GM12878 (cell line): ENCODE results near the gene CHAT. TPM values are rescaled to one million over a fixed set of nuclear protein-coding genes. Genes with fewer than 3 reads are reported as not detected.

Experiments used
- ATAC-seq: fragments of 200-7000 bp; cut with Tn5 transposase; 3 replicates; pipeline ENCODE4 v1.9.1; 2020; ENCODE audit warnings: mild to moderate bottlenecking, moderate library complexity
- BruUV-seq: library from RNA; stranded (reverse); fragments of 400-500 nt; replicated peaks from 2 replicates; lab custom pipeline; 2021; lab: Mats Ljungman, UMichigan
- CTCF ChIA-PET: fragments of 300-600 bp; sonication (Branson Sonifier 250); formaldehyde crosslinking; extraction: SDS; loops from one replicate; lab custom pipeline; 2021; ENCODE audit warnings: inconsistent platforms; lab: Yijun Ruan, JAX
- POLR2A ChIA-PET: fragments of 350-600 bp; formaldehyde crosslinking; extraction: SDS; loops from one replicate; lab custom pipeline; 2021; ENCODE audit warnings: inconsistent platforms; lab: Charles Lee
- RAD21 ChIA-PET: fragments of 300-600 bp; sonication (Branson Sonifier 250); formaldehyde crosslinking; loops from one replicate; lab custom pipeline; 2023; ENCODE audit warnings: antibody characterized with exemption; ENCODE audit not compliant: unreplicated experiment; lab: Charles Lee
- SMC1A ChIA-PET: fragments of 300-600 bp; sonication (Branson Sonifier 250); formaldehyde crosslinking; loops from one replicate; lab custom pipeline; 2023; ENCODE audit not compliant: unreplicated experiment, uncharacterized antibody; lab: Charles Lee
- DNase-seq: peaks from one replicate; pipeline ENCODE4 v3.0.0-alpha.2; 2011; ENCODE audit warnings: low read depth, low spot score
- FAIRE-seq: peaks from 3 replicates; lab custom pipeline; 2011; peaks lifted over from hg19 to GRCh38; lab: Jason Lieb, UNC
- H2AFZ ChIP-seq: 2 replicates; pipeline ENCODE4 v1.6.0; 2011; ENCODE audit warnings: low read depth, low read length, control low read depth; ENCODE audit not compliant: control insufficient read depth
- H3K27ac ChIP-seq: 2 replicates; pipeline ENCODE4 v1.5.1; 2011; ENCODE audit warnings: control low read depth; ENCODE audit not compliant: control insufficient read depth, insufficient read depth
- H3K27me3 ChIP-seq, 2 experiments: replicated peaks in 1 of 2; 2 replicates each; pipeline versions ENCODE4 v1.6.0 to v1.6.1; 2011; ENCODE audit warnings: low read length in 1 of 2; ENCODE audit not compliant: control insufficient read depth in 2 of 2, insufficient read depth in 2 of 2
- H3K36me3 ChIP-seq, 2 experiments: 2 replicates each; pipeline ENCODE4 v1.5.1; 2011; ENCODE audit warnings: low read length in 1 of 2; ENCODE audit not compliant: control insufficient read depth in 2 of 2, insufficient read depth in 2 of 2
- H3K4me1 ChIP-seq: 2 replicates; pipeline ENCODE4 v1.6.1; 2011; ENCODE audit warnings: mild to moderate bottlenecking, low read length, moderate library complexity, mixed read lengths; ENCODE audit not compliant: control insufficient read depth, insufficient read depth
- H3K4me2 ChIP-seq: 2 replicates; pipeline ENCODE4 v1.6.0; 2011; ENCODE audit warnings: control low read depth; ENCODE audit not compliant: control insufficient read depth, insufficient read depth
- H3K4me3 ChIP-seq: fragments of 200-600 bp; sonication (generic); 2 replicates; pipeline ENCODE4 v1.5.1; 2016
- H3K79me2 ChIP-seq: 2 replicates; pipeline ENCODE4 v1.6.0; 2011; ENCODE audit warnings: low read length; ENCODE audit not compliant: control insufficient read depth, insufficient read depth
- H3K9ac ChIP-seq: 2 replicates; pipeline ENCODE4 v1.8.0; 2011; ENCODE audit warnings: low read length, control low read depth, mixed read lengths; ENCODE audit not compliant: control insufficient read depth, insufficient read depth
- H3K9me3 ChIP-seq: replicated peaks from 3 replicates; pipeline ENCODE4 v1.5.1; 2011; ENCODE audit warnings: mild to moderate bottlenecking, low read length; ENCODE audit not compliant: control insufficient read depth, insufficient read depth
- H4K20me1 ChIP-seq: 2 replicates; pipeline ENCODE4 v1.6.0; 2011; ENCODE audit not compliant: control insufficient read depth, insufficient read depth
- HCFC1 ChIP-seq: fragments of 150-350 bp; IDR thresholded peaks from 2 replicates; pipeline ENCODE4 v1.6.1; 2014; ENCODE audit warnings: low read length
- MXI1 ChIP-seq: fragments of 150-350 bp; IDR thresholded peaks from 2 replicates; pipeline ENCODE4 v1.6.1; 2011; ENCODE audit warnings: low read depth, mild to moderate bottlenecking, inconsistent platforms, low read length, improper control_type of control experiment
- NFIC ChIP-seq: IDR thresholded peaks from 2 replicates; pipeline ENCODE4 v1.6.1; 2012; ENCODE audit warnings: low read depth, mild to moderate bottlenecking, inconsistent platforms, low read length, moderate library complexity
- SP1 ChIP-seq: IDR thresholded peaks from one replicate; pipeline ENCODE4 v1.6.1; 2011; ENCODE audit warnings: low read depth, low read length
- ZNF217 ChIP-seq: fragments of 450-650 bp; IDR thresholded peaks from 2 replicates; pipeline ENCODE4 v1.6.1; 2017; ENCODE audit warnings: antibody characterized with exemption, mild to moderate bottlenecking
- WGBS: methylation state at CpG from one replicate; pipeline ENCODE4 v1.1.6; 2016; ENCODE audit warnings: low lambda C conversion rate; ENCODE audit not compliant: insufficient replicate concordance, insufficient coverage; ENCODE audit errors: missing lambda C conversion rate; 5-methylcytosine and 5-hydroxymethylcytosine counted together
- in situ Hi-C: fragments of 300-500 bp; cut with MboI; formaldehyde crosslinking; loops from 9 replicates; pipeline ENCODE4 v1.14.3; 2018; ENCODE audit warnings: mixed read lengths
- intact Hi-C: fragments of 100-400 bp; cut with micrococcal nuclease; formaldehyde crosslinking; loops from one replicate; pipeline ENCODE4 v1.14.2; 2022; ENCODE audit not compliant: unreplicated experiment
- polyA plus RNA-seq, 11 experiments: library from polyadenylated mRNA; depleted of rRNA in 4 of 11; unstranded in 6 of 11; stranded (reverse) in 5 of 11; fragments of >200 nt; fragmentation: Nextera tagmentation in 4 of 11; fragmentation: Illumina TruSeq in 1 of 11; extraction: Ambion mirVana in 4 of 11; extraction: Trizol in 1 of 11; gene quantifications; 1 replicate in 1 of 11; 2 replicates in 10 of 11; pipeline versions ENCODE4 v1.2.1 to v1.2.3, GENCODE V29; 2011 to 2016; ENCODE audit warnings: inconsistent platforms in 2 of 11, missing spikeins in 2 of 11, low read depth in 1 of 11
- total RNA-seq, 4 experiments: library from RNA; depleted of rRNA in 3 of 4; stranded (reverse); fragments of >200 nt in 3 of 4; fragmentation: Illumina TruSeq in 1 of 4; extraction: Trizol in 1 of 4; gene quantifications; 2 replicates each; pipeline versions ENCODE4 v1.2.1 to v1.2.3, GENCODE V29; 2013 to 2021
- TF ChIP-seq, protein P1 (sequence below): IDR thresholded peaks from 2 replicates; pipeline ENCODE4 v1.6.1; 2012; ENCODE audit warnings: mild to moderate bottlenecking, low read depth, low read length
- TF ChIP-seq, protein P2 (sequence below): fragments of 450-650 bp; IDR thresholded peaks from 2 replicates; pipeline ENCODE4 v1.6.1; 2018; ENCODE audit warnings: borderline replicate concordance, mild to moderate bottlenecking; ENCODE audit not compliant: partially characterized antibody
- TF ChIP-seq, protein P3 (sequence below): fragments of 450-650 bp; IDR thresholded peaks from 2 replicates; pipeline ENCODE4 v1.6.1; 2017; ENCODE audit warnings: low read depth, mild to moderate bottlenecking, moderate library complexity
- TF ChIP-seq, protein P4 (sequence below): fragments of 450-650 bp; IDR thresholded peaks from 2 replicates; pipeline ENCODE4 v1.6.1; 2017; ENCODE audit warnings: borderline replicate concordance
- TF ChIP-seq, protein P5 (sequence below): fragments of 450-650 bp; formaldehyde crosslinking; IDR thresholded peaks from 2 replicates; pipeline ENCODE4 v1.4.0; 2020; ENCODE audit warnings: mild to moderate bottlenecking, moderate library complexity

The CHAT gene
- total and polyA plus RNA-seq, 10 of the 15 experiments (the other 5 are each of a cell fraction or from before 2014, with no cell fraction given) = not detected

DNA sequence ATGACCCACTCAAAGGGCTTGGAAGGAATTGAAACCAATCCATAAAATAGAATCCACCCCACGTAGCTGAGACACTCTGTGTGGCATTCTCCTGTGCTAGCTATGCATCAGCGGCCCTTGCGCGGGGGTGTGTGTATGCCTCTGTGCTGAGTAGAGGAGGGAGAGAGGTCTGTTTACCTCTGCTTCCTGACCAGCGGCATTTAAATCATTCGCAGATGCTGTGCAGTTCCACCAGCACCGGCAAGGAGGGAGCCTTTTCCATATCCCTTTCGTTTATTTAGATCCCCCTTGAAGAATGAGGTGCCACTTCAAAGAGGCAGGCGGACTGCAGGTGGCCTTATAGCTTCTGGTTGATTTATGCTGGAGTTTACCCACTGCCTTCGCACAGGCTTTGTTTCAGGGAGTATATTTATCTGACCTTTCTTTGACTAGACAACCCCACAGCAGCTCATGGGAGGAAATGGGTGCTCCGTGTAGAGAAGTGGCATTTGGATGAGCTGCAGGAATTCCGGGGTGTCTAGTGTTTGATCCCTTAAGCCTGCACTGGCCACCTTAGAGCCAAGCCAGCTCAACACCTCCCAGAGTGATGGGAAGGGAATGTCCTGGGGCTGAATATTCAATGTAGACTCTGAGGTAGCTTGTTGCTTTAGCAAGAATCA, 77.0 kb downstream of the CHAT start:
- ChIA-PET RAD21 (no interaction called here), POLR2A (no interaction called here), CTCF (no interaction called here), SMC1A (no interaction called here)
- in situ Hi-C loops (no loop called here), intact Hi-C loops (no loop called here)
- 17% methylated on average over 12 of the region's 12 CpGs for WGBS
- FAIRE-seq = no peak
- Histone ChIP-seq H4K20me1 (no peaks in the 10 kb centered on the region), H3K27me3 (peaks cover 10 to 13% of the 10 kb centered on the region in 2 experiments; a peak in 3 of 4 replicates), H3K4me1 (no peaks in the 10 kb centered on the region), H3K4me3 (no peak overlapping the region), H3K27ac (no peak overlapping the region), H3K9ac (no peak overlapping the region), H3K36me3 (no peaks in the 10 kb centered on the region), H2AFZ (no peak overlapping the region), H3K4me2 (no peak overlapping the region), H3K79me2 (no peaks in the 10 kb centered on the region), H3K9me3 (no peaks in the 10 kb centered on the region; the same call in 2 of the 3 replicates)
- BruUV-seq = no TSS peak
- ATAC-seq = no peak
- DNase-seq = no peak
- TF ChIP-seq, protein P1, sequence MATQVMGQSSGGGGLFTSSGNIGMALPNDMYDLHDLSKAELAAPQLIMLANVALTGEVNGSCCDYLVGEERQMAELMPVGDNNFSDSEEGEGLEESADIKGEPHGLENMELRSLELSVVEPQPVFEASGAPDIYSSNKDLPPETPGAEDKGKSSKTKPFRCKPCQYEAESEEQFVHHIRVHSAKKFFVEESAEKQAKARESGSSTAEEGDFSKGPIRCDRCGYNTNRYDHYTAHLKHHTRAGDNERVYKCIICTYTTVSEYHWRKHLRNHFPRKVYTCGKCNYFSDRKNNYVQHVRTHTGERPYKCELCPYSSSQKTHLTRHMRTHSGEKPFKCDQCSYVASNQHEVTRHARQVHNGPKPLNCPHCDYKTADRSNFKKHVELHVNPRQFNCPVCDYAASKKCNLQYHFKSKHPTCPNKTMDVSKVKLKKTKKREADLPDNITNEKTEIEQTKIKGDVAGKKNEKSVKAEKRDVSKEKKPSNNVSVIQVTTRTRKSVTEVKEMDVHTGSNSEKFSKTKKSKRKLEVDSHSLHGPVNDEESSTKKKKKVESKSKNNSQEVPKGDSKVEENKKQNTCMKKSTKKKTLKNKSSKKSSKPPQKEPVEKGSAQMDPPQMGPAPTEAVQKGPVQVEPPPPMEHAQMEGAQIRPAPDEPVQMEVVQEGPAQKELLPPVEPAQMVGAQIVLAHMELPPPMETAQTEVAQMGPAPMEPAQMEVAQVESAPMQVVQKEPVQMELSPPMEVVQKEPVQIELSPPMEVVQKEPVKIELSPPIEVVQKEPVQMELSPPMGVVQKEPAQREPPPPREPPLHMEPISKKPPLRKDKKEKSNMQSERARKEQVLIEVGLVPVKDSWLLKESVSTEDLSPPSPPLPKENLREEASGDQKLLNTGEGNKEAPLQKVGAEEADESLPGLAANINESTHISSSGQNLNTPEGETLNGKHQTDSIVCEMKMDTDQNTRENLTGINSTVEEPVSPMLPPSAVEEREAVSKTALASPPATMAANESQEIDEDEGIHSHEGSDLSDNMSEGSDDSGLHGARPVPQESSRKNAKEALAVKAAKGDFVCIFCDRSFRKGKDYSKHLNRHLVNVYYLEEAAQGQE = no peak
- TF ChIP-seq, protein P2, sequence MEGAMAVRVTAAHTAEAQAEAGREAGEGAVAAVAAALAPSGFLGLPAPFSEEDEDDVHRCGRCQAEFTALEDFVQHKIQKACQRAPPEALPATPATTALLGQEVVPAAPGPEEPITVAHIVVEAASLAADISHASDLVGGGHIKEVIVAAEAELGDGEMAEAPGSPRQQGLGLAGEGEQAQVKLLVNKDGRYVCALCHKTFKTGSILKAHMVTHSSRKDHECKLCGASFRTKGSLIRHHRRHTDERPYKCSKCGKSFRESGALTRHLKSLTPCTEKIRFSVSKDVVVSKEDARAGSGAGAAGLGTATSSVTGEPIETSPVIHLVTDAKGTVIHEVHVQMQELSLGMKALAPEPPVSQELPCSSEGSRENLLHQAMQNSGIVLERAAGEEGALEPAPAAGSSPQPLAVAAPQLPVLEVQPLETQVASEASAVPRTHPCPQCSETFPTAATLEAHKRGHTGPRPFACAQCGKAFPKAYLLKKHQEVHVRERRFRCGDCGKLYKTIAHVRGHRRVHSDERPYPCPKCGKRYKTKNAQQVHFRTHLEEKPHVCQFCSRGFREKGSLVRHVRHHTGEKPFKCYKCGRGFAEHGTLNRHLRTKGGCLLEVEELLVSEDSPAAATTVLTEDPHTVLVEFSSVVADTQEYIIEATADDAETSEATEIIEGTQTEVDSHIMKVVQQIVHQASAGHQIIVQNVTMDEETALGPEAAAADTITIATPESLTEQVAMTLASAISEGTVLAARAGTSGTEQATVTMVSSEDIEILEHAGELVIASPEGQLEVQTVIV = no peak
- TF ChIP-seq NFIC = no peak
- TF ChIP-seq, protein P3, sequence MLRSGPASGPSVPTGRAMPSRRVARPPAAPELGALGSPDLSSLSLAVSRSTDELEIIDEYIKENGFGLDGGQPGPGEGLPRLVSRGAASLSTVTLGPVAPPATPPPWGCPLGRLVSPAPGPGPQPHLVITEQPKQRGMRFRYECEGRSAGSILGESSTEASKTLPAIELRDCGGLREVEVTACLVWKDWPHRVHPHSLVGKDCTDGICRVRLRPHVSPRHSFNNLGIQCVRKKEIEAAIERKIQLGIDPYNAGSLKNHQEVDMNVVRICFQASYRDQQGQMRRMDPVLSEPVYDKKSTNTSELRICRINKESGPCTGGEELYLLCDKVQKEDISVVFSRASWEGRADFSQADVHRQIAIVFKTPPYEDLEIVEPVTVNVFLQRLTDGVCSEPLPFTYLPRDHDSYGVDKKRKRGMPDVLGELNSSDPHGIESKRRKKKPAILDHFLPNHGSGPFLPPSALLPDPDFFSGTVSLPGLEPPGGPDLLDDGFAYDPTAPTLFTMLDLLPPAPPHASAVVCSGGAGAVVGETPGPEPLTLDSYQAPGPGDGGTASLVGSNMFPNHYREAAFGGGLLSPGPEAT = no peak
- TF ChIP-seq HCFC1 = no peak
- TF ChIP-seq SP1 = no peak
- TF ChIP-seq, protein P4, sequence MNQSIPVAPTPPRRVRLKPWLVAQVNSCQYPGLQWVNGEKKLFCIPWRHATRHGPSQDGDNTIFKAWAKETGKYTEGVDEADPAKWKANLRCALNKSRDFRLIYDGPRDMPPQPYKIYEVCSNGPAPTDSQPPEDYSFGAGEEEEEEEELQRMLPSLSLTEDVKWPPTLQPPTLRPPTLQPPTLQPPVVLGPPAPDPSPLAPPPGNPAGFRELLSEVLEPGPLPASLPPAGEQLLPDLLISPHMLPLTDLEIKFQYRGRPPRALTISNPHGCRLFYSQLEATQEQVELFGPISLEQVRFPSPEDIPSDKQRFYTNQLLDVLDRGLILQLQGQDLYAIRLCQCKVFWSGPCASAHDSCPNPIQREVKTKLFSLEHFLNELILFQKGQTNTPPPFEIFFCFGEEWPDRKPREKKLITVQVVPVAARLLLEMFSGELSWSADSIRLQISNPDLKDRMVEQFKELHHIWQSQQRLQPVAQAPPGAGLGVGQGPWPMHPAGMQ = no peak
- TF ChIP-seq MXI1 = no peak
- TF ChIP-seq ZNF217 = no peak
- TF ChIP-seq, protein P5, sequence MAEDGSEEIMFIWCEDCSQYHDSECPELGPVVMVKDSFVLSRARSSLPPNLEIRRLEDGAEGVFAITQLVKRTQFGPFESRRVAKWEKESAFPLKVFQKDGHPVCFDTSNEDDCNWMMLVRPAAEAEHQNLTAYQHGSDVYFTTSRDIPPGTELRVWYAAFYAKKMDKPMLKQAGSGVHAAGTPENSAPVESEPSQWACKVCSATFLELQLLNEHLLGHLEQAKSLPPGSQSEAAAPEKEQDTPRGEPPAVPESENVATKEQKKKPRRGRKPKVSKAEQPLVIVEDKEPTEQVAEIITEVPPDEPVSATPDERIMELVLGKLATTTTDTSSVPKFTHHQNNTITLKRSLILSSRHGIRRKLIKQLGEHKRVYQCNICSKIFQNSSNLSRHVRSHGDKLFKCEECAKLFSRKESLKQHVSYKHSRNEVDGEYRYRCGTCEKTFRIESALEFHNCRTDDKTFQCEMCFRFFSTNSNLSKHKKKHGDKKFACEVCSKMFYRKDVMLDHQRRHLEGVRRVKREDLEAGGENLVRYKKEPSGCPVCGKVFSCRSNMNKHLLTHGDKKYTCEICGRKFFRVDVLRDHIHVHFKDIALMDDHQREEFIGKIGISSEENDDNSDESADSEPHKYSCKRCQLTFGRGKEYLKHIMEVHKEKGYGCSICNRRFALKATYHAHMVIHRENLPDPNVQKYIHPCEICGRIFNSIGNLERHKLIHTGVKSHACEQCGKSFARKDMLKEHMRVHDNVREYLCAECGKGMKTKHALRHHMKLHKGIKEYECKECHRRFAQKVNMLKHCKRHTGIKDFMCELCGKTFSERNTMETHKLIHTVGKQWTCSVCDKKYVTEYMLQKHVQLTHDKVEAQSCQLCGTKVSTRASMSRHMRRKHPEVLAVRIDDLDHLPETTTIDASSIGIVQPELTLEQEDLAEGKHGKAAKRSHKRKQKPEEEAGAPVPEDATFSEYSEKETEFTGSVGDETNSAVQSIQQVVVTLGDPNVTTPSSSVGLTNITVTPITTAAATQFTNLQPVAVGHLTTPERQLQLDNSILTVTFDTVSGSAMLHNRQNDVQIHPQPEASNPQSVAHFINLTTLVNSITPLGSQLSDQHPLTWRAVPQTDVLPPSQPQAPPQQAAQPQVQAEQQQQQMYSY (CRISPR knock-in tag) = no peak
